ENCODE results near the gene PHC2.

DNA sequence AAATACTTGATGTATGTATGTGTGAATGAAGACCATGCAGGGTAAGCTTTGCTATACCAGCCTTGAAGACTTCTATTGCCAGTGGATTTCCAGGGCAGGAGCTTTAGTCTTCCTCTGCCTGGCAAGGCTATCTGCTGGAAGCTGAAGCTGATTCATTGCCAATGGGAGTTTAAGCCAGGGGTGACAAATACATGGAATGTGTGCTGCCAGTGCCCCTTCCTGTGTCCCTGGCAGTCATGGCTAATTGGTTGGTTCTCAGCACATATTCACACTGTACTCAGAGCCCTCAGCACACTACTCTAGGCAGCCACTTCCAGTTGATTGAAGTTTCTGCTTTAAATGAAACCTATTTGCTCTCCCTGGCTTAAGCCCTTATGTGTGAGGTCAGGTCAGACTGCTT is 43.0 kb upstream of the PHC2 start:
- TF ChIP-seq, protein P1, sequence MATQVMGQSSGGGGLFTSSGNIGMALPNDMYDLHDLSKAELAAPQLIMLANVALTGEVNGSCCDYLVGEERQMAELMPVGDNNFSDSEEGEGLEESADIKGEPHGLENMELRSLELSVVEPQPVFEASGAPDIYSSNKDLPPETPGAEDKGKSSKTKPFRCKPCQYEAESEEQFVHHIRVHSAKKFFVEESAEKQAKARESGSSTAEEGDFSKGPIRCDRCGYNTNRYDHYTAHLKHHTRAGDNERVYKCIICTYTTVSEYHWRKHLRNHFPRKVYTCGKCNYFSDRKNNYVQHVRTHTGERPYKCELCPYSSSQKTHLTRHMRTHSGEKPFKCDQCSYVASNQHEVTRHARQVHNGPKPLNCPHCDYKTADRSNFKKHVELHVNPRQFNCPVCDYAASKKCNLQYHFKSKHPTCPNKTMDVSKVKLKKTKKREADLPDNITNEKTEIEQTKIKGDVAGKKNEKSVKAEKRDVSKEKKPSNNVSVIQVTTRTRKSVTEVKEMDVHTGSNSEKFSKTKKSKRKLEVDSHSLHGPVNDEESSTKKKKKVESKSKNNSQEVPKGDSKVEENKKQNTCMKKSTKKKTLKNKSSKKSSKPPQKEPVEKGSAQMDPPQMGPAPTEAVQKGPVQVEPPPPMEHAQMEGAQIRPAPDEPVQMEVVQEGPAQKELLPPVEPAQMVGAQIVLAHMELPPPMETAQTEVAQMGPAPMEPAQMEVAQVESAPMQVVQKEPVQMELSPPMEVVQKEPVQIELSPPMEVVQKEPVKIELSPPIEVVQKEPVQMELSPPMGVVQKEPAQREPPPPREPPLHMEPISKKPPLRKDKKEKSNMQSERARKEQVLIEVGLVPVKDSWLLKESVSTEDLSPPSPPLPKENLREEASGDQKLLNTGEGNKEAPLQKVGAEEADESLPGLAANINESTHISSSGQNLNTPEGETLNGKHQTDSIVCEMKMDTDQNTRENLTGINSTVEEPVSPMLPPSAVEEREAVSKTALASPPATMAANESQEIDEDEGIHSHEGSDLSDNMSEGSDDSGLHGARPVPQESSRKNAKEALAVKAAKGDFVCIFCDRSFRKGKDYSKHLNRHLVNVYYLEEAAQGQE (IDR thresholded peaks at IDR 0.05; ENCODE audit: low read depth): no peak
- TF ChIP-seq, protein P2, sequence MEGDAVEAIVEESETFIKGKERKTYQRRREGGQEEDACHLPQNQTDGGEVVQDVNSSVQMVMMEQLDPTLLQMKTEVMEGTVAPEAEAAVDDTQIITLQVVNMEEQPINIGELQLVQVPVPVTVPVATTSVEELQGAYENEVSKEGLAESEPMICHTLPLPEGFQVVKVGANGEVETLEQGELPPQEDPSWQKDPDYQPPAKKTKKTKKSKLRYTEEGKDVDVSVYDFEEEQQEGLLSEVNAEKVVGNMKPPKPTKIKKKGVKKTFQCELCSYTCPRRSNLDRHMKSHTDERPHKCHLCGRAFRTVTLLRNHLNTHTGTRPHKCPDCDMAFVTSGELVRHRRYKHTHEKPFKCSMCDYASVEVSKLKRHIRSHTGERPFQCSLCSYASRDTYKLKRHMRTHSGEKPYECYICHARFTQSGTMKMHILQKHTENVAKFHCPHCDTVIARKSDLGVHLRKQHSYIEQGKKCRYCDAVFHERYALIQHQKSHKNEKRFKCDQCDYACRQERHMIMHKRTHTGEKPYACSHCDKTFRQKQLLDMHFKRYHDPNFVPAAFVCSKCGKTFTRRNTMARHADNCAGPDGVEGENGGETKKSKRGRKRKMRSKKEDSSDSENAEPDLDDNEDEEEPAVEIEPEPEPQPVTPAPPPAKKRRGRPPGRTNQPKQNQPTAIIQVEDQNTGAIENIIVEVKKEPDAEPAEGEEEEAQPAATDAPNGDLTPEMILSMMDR (IDR thresholded peaks at IDR 0.05 in 2 of 3, conservative IDR thresholded peaks at IDR 0.05 in 1 of 3; ENCODE audit: borderline replicate concordance in 1 of 3, insufficient read depth in 1 of 3, low read depth in 2 of 3, low read length in 2 of 3): no peak
- TF ChIP-seq ZFX (IDR thresholded peaks at IDR 0.05): no peak

Data from HCT116 (cell line).